VCaP (cell line): Measurements from ENCODE around the gene CDH3.
"Not testable (repeated sequence)": the region's sequence is repeated elsewhere in the genome, so short reads cannot be mapped to it uniquely, and the experiment has no call there.

Experiments used
- H3K27ac ChIP-seq: fragments of 450-650 bp; 2 replicates; pipeline ENCODE4 v1.5.1; 2017
- TF ChIP-seq, protein P1 (sequence below): fragments of 450-650 bp; conservative IDR thresholded peaks from 2 replicates; pipeline ENCODE4 v1.5.1; 2017; ENCODE audit warnings: mild to moderate bottlenecking, moderate library complexity

CDH3 gene

GRCh38 chr16:68700831-68701230 lies 55.7 kb downstream of the CDH3 start:
- H3K27ac ChIP-seq, result no peak overlapping the region
- TF ChIP-seq, protein P1, sequence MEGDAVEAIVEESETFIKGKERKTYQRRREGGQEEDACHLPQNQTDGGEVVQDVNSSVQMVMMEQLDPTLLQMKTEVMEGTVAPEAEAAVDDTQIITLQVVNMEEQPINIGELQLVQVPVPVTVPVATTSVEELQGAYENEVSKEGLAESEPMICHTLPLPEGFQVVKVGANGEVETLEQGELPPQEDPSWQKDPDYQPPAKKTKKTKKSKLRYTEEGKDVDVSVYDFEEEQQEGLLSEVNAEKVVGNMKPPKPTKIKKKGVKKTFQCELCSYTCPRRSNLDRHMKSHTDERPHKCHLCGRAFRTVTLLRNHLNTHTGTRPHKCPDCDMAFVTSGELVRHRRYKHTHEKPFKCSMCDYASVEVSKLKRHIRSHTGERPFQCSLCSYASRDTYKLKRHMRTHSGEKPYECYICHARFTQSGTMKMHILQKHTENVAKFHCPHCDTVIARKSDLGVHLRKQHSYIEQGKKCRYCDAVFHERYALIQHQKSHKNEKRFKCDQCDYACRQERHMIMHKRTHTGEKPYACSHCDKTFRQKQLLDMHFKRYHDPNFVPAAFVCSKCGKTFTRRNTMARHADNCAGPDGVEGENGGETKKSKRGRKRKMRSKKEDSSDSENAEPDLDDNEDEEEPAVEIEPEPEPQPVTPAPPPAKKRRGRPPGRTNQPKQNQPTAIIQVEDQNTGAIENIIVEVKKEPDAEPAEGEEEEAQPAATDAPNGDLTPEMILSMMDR, result no peak

DNA sequence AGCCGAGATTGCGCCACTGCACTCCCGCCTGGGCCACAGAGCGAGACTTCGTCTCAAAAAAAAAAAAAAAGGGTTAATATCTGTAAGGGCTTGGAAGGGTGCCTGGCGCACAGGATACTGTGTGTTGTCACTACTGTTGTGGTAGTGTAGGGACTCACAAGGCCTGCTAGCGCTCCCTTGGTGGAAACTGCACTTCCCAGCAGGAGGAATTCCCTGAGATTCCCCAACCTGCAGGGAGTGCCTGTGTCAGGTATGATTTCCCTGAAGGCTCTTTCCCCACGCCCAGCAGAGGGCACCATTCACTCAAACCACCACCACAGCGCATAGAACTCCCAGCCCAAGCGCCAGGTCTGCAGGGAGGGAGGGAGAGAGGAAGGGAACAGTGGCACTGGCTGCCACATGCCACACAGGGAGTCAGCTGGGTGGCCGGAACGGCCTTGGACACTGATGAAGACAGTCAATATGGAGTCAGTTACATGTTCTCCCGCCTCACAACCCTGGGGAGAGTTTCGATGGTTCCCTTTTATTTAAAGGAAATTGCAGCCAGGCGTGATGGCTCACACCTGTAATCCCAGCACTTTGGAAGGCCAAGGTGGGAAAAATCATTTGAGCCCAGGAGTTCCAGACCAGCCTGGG lies 59.2 kb downstream of the CDH3 start:
- H3K27ac ChIP-seq, result no peak overlapping the region
- TF ChIP-seq, protein P1, result peak; percentile 84

- H3K27ac ChIP-seq, result no peak overlapping the region
- TF ChIP-seq, protein P1, result no peak
Observed at GRCh38 chr16:68707340-68708152, 62.4 kb downstream of the CDH3 start.

DNA sequence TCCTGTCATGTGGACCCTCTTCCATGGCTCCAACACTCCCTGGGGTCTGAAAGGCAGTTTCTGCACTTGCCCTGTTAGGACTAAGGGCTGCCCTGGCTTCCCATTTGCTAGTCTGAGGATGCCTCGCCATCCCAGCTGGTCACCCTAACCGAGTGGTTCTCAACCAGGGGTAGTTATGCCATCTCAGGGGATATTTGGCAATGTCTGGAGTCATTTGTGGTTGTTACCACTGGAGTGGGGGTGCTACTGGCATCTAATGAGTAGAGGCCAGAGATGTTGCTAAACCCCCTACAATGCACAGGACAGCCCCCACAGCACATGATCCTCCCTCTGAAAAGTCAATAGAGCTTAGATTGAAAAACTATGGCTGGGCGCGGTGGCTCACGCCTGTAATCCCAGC lies 65.1 kb downstream of the CDH3 start:
- TF ChIP-seq, protein P1, result no peak
- no peak overlapping the region for H3K27ac ChIP-seq

GRCh38 chr16:68711421-68712139 lies 66.5 kb downstream of the CDH3 start:
- H3K27ac ChIP-seq, result no peak overlapping the region
- TF ChIP-seq, protein P1, result no peak

DNA sequence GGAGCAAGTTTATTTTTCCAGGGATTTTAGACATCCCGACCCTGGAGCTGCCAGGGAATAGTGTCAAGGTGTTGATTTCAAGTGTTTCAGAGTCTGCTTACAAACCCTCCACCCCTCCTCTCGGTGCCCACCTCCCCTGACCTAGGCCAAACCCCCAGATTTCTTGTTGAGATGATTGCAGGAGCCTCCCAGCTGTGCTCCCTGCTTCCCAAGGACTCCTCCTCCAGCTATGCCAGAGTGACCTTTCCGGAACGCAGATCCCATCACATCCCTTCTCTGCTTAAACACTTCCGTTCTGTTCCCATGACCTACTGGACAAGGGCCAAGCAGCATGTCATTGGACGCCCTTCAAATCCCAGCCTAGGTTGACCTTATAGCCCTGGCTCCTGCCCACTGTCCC lies 68.3 kb downstream of the CDH3 start:
- no peak overlapping the region for H3K27ac ChIP-seq
- TF ChIP-seq, protein P1, result no peak

DNA sequence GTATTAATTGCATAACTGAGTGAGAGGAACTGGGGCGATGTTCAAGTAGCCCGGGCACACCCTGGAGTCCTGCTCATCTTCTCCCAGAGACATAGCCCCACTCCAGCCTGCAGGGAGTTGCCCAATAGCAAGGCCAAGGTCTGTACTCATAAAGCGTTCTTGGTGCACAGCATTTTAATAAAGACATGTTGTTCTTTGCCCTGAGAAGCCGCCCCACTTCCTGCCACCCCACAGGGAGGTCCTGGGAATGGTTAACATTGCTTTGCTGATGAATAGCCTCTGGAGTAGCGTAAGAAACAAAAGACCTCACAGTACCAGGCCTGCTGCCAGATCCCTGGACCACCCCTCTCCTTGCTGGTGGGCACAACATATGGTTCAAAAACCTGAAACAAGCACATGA lies 70.4 kb downstream of the CDH3 start:
- TF ChIP-seq, protein P1, result no peak
- H3K27ac ChIP-seq, result no peak overlapping the region

GRCh38 chr16:68716516-68716915 lies 71.4 kb downstream of the CDH3 start:
- H3K27ac ChIP-seq, result not testable (repeated sequence)
